Thoracic aorta (tissue), 2 donors: ENCODE data around the gene ARHGAP36. TPM values are rescaled to one million over a fixed set of nuclear protein-coding genes. Genes with fewer than 3 reads are reported as not detected.

Source experiments
- total RNA-seq, 2 donors: library from RNA; depleted of rRNA; stranded (reverse); fragments of >200 nt; gene quantifications; one replicate each; pipeline versions ENCODE4 v1.1.0 to v1.2.3, GENCODE V29; 2016

The ARHGAP36 gene
- total RNA-seq, 2 donors from 2014 or later, result not detected

Other genes with a start within 250 kb of the ARHGAP36 start
- 10 to 100 TPM; 17.9 to 28.7 TPM for gene ENOX2, start 155.1 kb upstream of the ARHGAP36 start, total RNA-seq
- gene IGSF1, start 231.0 kb downstream of the ARHGAP36 start, total RNA-seq, result 1 to 10 TPM; 1.2 to 8.4 TPM